ENCODE results near the gene MEX3D. TPM values are rescaled to one million over a fixed set of nuclear protein-coding genes. Genes with fewer than 3 reads are reported as not detected.

Gene MEX3D
- polyA plus RNA-seq, 3 donors: 16.7 to 20.2 (median 18.0) TPM

DNA sequence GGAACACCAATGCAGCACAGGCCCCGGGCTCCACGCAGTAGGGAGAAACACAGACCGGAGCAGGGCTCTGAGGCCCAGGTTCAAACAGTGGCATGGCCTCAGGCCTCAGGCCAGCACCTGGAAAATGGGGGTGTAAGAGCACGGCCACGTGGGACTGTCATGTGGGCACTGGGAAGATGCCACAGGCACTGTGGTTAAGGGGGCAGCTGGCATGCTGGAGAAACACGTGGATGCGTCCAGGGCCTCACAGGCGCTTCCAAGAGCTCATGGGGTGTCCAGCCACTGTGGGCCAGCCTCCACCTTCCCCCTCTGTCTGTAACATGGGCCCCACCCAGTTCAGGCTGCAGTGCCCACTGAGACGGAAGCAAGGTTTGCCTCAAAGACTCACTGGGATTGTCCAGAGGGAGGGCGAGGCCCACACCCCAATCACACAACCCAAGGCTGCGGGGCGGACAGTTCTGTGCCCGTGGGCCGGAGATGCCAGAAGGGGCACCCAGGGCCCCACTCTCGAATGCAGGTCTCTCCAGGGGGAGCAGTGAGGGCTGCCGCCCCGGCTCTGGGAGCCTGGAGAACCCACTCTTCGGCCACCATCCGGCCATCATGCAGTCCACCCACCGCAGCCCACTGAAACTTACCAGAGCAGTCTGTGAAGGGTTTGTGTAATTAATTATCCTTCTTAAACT, 30.8 kb upstream of the MEX3D start:
- DNase-seq (ENCODE audit: low read depth in 3 of 3, low spot score in 2 of 3): no peak

DNA sequence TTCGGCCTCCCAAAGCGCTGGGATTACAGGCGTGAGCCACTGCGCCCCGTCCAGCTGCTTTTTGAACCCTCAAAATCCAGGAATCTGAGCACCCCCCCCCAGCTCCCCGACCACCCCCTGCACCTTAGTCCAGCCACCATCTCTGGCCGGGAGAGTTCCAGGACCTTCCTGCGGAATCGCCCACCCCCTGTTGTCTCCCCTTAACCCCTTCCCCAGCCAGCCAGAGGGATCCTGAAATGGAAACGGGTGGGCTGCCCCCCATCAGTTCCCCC, 25.3 kb upstream of the MEX3D start:
- DNase-seq (ENCODE audit: low read depth in 3 of 3, low spot score in 2 of 3): no peak

DNA sequence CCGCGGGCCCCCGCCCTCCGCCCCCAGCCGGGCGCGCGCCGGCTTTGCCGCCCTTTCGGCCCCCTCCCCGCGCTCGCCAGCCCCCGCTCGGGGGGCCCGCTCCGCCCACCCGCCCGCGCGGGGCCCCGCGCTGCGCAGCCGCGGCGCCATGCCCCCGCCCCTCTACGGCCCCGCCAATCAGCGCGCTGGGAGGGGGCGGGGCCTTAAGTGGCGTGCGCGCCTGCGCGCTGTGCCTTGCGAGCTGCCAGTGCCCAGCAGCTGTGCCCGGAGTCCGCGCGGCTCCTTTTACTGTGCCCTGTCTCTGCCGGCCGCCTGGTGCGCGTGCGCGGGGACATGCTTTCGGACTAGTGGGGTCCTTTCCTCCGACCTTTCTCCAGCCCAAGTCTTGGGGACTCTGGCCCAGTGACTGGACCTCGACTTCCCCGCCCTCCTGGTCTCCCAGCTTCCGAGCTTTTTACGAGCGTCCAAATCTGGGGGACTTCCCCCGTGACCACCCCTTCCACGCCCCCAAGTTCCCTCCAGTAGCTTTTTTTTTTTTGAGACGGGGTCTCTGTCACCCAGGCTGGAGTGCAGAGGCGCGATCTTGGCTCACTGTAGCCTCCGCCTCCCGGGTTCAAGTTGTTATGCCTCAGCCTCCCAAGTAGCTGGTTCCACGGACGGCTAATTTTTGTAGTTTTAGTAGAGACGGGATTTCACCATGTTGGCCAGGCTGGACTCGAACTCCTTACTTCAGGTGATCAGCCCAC, 24.8 kb upstream of the MEX3D start, which contains the start of gene MBD3:
MBD3 (minus strand) TSS at position 111 of the 746 bp plus-strand sequence. CDS start 234 bp downstream, outside the sequence.
- peak; percentile 80 to 89 (median 85) for DNase-seq (ENCODE audit: low read depth in 3 of 3, low spot score in 2 of 3)

- DNase-seq (ENCODE audit: low read depth in 3 of 3, low spot score in 2 of 3): peak in 2 of 3 donors; percentile 68 to 71
Observed at GRCh38 chr19:1592024-1592754, 24.1 kb upstream of the MEX3D start.

- peak in 1 of 3 donors; percentile 7 for DNase-seq (ENCODE audit: low read depth in 3 of 3, low spot score in 2 of 3)
Observed at GRCh38 chr19:1591421-1592023, 23.4 kb upstream of the MEX3D start.

DNA sequence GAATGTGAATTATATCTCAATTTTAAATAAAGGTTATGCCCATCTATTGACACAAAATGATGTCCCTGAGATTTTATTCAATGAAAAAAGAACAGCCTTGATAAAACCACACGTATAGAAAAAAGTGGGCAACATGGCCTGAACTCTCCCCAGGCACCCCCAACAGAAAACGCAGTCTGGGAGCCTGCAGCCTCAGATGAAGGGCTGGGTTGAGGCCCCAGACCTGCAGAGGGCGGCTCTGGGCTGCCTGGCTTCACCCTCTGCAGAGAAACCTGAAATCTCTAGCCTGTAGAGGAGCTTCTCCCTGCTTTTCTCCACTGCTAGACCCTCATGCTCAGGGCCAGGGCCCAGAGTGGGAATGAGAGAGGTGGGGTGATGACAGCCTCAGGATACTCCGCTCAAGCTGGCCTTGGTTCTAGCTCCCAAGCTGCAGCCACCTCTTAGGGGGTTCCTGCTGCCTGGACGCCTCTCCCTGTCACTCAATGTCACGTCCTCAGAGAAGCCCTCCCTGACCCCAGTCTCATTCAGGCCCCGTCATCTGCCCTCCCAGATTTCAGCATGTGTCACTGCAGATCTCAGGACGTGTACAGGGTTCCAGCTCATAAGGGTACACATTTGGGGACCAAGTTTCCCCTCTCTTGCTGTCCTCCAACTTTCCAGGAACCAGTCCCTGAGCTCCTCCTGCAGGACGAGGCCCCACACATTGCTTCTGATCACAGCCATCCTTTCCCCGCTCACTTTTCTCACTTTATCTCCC, 22.7 kb upstream of the MEX3D start:
- no peak for DNase-seq (ENCODE audit: low read depth in 3 of 3, low spot score in 2 of 3)

DNA sequence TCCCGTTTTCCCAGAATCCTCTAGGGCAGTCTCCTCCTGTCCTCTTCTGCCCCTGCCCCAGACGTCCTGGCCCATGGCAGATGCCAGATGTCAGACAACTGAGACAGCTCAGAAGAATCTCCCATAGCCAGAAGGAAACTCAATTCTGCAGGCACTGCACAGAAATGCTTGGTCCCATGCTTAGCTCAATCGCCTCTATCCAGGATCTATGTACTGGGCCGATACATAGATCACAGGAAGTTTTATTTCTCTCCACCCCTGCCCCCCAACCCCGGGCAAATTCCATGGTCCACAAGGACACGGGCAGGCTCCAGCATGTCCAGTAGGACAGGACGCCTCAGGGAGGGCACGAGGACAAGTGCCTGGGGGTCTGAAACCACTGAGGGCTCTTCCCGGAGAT, 19.7 kb upstream of the MEX3D start:
- no peak for DNase-seq (ENCODE audit: low read depth in 3 of 3, low spot score in 2 of 3)

- no peak for DNase-seq (ENCODE audit: low read depth in 3 of 3, low spot score in 2 of 3)
Observed at GRCh38 chr19:1585243-1585580, 17.1 kb upstream of the MEX3D start.

DNA sequence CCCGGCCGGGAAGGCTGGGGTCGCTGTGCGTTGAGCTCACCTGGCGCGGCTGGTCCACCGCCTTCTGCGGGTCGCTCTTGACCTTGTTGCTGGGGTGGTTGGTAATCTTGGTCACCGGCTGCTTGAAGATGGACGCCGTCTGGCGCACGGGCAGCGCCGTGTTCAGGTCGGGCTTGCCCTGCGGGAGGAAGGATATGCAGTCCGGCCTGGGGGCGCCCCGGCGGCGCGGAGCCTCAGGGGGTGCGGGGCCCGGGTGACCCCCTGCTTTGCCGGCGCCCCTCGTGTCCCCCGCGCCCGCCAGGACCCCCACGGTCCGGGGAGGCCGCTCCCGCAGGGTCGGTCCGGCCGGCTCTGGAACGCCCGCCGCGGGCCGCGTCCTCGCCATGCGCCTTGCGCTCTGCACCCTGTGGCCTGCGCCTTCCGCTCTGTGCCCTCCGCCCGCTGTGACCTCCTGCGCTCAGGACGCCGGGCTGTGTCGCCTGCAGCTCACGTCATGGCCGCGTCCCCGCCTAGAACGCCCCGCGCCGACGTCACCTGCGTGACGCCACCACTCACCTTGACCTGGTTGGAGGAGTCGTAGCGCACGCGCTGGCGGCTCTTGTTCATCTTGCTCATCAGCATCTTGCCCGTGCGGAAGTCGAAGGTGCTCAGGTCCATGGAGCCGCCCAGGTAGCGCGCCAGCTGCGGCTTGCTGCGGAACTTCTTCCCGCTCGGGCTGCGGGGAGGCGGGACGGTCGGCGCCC, 16.5 kb upstream of the MEX3D start:
- no peak for DNase-seq (ENCODE audit: low read depth in 3 of 3, low spot score in 2 of 3)

- no peak for DNase-seq (ENCODE audit: low read depth in 3 of 3, low spot score in 2 of 3)
Observed at GRCh38 chr19:1582201-1582600, 14.1 kb upstream of the MEX3D start.

GRCh38 chr19:1580957-1581356, 12.8 kb upstream of the MEX3D start:
- DNase-seq (ENCODE audit: low read depth in 3 of 3, low spot score in 2 of 3): no peak

GRCh38 chr19:1580382-1580781, 12.3 kb upstream of the MEX3D start:
- DNase-seq (ENCODE audit: low read depth in 3 of 3, low spot score in 2 of 3): no peak

GRCh38 chr19:1579222-1579621, 11.1 kb upstream of the MEX3D start:
- no peak for DNase-seq (ENCODE audit: low read depth in 3 of 3, low spot score in 2 of 3)

DNA sequence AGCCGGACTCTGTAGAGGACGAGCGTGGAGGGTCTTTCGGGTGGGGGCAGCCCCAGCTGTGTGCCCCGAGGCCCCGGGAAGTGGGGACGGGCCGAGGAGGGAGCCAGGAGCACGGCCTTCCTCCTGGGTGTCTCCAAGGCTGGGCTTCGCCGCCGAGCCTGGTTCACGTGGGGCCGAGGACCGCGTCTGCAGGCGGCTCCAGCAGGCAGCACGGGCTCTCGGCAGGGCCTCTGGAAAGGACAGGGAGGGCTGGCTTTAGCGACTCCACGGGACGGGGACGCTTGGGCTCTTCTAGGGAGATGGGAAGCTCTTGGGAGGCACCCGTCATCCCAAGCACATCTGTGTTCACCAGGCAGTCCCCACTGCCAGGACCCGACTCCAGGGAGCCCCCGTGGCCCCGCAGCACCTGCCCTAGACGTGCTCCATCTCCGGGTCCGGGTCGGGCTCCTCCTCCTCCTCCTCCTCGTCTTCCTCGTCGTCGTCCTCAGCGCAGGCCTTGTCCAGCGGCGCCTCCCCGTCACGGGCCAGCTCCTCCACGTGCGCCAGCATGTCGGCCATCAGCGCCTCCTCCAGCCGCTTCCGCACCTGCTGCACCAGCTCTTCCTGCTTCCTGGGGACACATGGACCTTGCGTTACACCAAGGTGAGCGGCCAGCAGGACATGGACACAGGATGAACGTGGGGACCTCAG, 9.9 kb upstream of the MEX3D start:
- DNase-seq (ENCODE audit: low read depth in 3 of 3, low spot score in 2 of 3): no peak

- no peak for DNase-seq (ENCODE audit: low read depth in 3 of 3, low spot score in 2 of 3)
Observed at GRCh38 chr19:1577090-1577928, 9.2 kb upstream of the MEX3D start.

DNA sequence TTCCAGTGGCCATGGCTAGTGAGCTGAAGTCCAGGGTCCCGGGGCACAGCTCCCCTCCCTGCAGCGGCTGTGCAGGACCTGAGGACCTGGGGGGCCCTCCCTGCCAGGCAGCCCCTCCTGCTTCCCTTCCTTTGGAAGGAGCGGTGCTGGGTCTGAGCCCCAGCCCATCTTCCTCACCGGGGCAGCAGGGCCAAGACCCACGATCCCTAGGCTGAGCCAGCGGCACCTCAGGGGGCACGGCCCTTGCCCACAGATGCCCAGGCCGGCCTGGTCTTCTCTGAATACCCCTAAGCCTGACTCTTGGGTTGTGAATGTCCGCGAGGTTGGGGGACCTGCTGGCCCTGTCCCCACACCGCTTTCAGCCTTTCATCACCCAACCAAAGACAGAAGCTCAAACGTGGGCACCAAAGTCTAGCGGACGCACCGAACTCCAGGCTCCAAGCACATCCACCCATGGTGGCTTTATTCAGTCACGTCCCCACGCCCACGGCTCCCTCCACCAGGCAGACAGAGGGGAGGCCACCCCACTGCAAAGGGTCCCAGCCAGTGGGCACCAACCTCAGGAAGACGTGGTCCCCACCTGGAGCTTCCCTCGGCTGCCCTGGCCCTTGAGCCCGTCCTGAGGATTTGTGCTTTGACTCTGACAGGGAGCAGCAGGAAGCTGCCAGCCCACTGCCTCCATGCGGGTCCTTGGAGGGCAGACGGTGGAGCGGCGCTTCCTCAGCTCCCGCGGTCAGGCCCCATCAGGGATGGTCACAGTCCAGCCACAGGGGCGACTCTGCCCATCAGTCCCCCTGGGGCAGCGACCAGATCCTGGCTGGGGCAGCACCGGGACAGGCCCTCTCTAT, 8.3 kb upstream of the MEX3D start:
- DNase-seq (ENCODE audit: low read depth in 3 of 3, low spot score in 2 of 3): no peak

- DNase-seq (ENCODE audit: low read depth in 3 of 3, low spot score in 2 of 3): no peak
Observed at GRCh38 chr19:1575323-1576241, 7.5 kb upstream of the MEX3D start.

All from right renal cortex interstitium (tissue), 3 donors.